Skeletal muscle satellite cell (primary cell): ENCODE results near the gene IP6K3.
A peak's percentile ranks its signal among the peaks of the same experiment; 100 is the strongest.

Experiments
- H3K27me3 ChIP-seq: 2 replicates; pipeline ENCODE4 v1.7.0; 2013; ENCODE audit warnings: low read length; ENCODE audit not compliant: control insufficient read depth, insufficient read depth
- H3K36me3 ChIP-seq: 2 replicates; pipeline ENCODE4 v1.7.0; 2013; ENCODE audit warnings: mild to moderate bottlenecking, control low read depth, low read length; ENCODE audit not compliant: insufficient read depth
- H3K4me1 ChIP-seq: 2 replicates; pipeline ENCODE4 v1.7.0; 2013; ENCODE audit warnings: low read length; ENCODE audit not compliant: control insufficient read depth, insufficient read depth
- H3K4me2 ChIP-seq: 2 replicates; pipeline ENCODE4 v1.7.0; 2013; ENCODE audit warnings: mild to moderate bottlenecking, low read length
- H3K4me3 ChIP-seq: 2 replicates; pipeline ENCODE4 v1.7.0; 2013; ENCODE audit warnings: low read length
- H3K9ac ChIP-seq: 2 replicates; pipeline ENCODE4 v1.7.0; 2013; ENCODE audit warnings: mild to moderate bottlenecking, low read depth, low read length, moderate library complexity
- H3K9me3 ChIP-seq: replicated peaks from 2 replicates; pipeline ENCODE4 v1.7.0; 2013; ENCODE audit warnings: mild to moderate bottlenecking, control low read depth, low read length

Gene IP6K3

DNA sequence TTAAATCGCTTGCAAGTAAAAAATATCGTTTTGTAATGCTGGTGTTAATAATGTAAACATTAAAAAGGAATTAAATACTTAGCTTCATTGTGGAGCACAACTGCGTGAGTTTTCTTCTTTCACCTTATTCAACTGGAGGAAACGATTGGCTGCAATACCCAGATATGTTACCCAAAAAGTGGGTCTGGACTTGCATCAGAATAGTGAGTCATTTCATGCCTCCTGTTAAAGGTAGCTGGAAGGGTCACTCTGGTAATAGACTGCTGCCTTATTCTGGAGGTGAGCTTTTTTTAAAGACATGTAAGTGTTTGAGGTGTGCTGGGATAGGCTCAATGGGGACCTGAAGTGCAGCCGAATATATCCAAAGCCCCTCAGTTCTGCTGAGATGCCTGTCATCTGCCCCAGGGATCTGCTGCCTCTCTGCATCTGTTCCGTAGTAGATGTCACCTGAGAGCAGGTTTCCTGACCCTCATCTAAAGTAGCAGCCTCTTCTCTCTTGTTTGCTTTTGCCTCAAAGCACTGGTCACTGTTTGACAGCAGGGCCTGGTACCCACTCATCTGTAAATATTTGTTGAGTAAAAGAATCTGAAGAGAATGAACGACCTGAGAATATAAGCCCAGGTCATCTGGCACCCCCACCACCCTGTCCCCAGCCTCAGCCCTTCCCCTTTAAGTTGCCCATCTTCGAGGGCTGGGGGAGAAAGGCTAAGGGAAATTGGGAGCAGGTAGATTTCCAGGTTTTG lies 29.6 kb downstream of the IP6K3 start:
- Histone ChIP-seq H3K27me3 (no peaks in the 10 kb centered on the region), H3K9me3 (no peaks in the 10 kb centered on the region), H3K4me3 (no peak overlapping the region)

DNA sequence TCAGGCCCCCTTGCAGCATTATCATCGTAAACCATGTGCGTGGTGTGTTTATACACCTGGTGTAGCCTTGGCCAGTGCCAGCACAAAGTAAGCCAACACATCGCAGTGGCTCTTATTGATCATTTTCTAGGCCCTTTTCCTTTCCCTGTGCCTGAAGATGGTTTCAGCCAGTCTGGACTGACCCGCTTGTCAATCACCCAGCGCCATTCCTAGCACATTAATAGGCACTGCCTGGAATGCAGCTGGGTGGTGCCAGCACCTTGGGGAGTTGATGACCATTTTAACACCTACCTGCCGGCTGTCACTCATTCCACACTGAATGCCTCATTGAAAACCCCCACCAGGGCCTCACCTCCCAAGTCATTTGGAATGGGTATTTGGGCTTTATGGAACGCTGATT lies 30.3 kb downstream of the IP6K3 start:
- no peaks in the 10 kb centered on the region for H3K27me3 ChIP-seq
- no peak overlapping the region for H3K4me2 ChIP-seq
- H3K4me3 ChIP-seq: no peak overlapping the region

More for the DNA sequence above, 29.6 kb downstream of the IP6K3 start:
- Histone ChIP-seq H3K4me1 (peaks cover 10% of the 10 kb centered on the region), H3K4me2 (no peak overlapping the region), H3K9ac (no peak overlapping the region), H3K36me3 (peaks cover 2% of the 10 kb centered on the region)

DNA sequence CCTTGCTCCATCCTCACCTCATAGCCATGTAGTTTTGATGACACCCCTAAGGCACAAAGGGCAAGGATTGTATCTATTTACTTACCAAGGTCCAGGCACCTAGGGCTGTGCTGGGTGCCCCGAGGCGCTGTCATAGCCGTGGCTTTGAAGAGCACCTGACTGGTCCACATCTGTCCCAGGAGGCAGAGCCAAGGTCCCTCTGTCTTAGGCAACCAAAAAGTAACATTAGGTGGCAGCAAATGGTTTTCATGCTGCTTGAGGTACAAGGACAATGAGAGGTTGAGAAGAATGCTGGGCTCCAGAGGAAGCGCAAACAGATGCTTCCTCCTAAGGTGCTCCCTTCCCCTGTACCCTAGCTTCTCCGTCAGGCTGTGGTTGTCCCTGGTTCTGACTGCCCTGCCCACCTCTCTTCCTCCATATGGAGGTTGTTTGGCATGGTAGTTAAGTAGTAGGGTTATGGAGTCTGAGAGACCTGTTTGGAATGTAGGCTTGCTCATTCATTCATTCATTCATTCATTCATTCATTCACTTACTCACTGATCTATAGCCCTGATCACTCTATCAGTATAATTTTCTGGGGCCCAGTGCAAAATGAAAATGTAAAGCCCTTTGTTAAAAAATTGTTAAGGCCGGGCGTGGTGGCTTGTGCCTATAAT lies 32.2 kb downstream of the IP6K3 start:
- H3K27me3 ChIP-seq: no peaks in the 10 kb centered on the region
- H3K36me3 ChIP-seq: peaks cover 3% of the 10 kb centered on the region
- H3K4me1 ChIP-seq: peaks cover 26% of the 10 kb centered on the region
- H3K4me3 ChIP-seq: no peak overlapping the region
- no peak overlapping the region for H3K9ac ChIP-seq
- no peak overlapping the region for H3K4me2 ChIP-seq
- no peaks in the 10 kb centered on the region for H3K9me3 ChIP-seq

More for the DNA sequence above, 30.3 kb downstream of the IP6K3 start:
- no peaks in the 10 kb centered on the region for H3K9me3 ChIP-seq
- H3K36me3 ChIP-seq: no peaks in the 10 kb centered on the region
- H3K4me1 ChIP-seq: peaks cover 14% of the 10 kb centered on the region
- no peak overlapping the region for H3K9ac ChIP-seq

DNA sequence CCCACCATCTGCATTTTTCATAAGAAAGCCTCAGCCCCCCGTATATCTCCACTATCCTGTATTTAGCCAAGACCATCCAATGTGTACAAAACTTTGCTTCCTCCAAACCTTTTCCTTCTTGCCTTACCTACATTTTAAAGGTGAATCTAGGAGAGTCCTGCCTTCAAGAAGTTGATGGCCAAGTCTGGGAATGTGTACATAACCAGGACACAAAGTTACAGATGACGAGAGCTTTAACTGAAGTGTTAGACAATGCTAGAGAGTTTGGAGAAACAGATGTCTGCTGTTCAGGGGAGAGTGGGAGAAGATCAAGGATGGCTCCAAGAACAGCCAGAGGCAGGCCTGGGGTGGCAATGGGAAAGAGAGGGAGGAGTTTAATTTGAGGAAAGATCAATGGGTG lies 32.9 kb downstream of the IP6K3 start:
- peaks cover 10% of the 10 kb centered on the region for H3K36me3 ChIP-seq

DNA sequence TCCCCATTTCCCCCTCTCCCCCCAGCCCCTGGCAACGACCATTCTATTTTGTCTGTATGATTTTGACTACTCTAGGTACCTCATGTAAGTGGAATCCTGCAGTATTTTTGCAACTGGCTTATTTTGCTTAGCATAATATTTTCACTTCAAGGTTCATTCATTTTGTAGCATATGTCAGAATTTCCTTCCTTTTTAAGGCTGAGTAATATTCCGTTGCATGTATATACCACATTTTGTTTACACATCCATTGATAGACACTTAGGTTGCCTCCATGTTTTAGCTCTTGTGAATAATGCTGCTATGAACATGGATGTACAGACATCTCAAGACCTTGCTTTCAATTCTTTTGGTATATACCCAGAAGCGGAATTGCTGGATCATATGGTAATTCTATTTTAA lies 33.8 kb downstream of the IP6K3 start:
- H3K4me2 ChIP-seq: no peak overlapping the region
- H3K4me1 ChIP-seq: peaks cover 18% of the 10 kb centered on the region
- H3K27me3 ChIP-seq: no peaks in the 10 kb centered on the region
- H3K36me3 ChIP-seq: peaks cover 19% of the 10 kb centered on the region
- H3K9me3 ChIP-seq: no peaks in the 10 kb centered on the region
- H3K9ac ChIP-seq: no peak overlapping the region
- no peak overlapping the region for H3K4me3 ChIP-seq

More for the DNA sequence above, 32.9 kb downstream of the IP6K3 start:
- peaks cover 26% of the 10 kb centered on the region for H3K4me1 ChIP-seq
- H3K4me3 ChIP-seq: no peak overlapping the region
- H3K4me2 ChIP-seq: no peak overlapping the region
- no peaks in the 10 kb centered on the region for H3K9me3 ChIP-seq
- H3K9ac ChIP-seq: no peak overlapping the region
- no peaks in the 10 kb centered on the region for H3K27me3 ChIP-seq

DNA sequence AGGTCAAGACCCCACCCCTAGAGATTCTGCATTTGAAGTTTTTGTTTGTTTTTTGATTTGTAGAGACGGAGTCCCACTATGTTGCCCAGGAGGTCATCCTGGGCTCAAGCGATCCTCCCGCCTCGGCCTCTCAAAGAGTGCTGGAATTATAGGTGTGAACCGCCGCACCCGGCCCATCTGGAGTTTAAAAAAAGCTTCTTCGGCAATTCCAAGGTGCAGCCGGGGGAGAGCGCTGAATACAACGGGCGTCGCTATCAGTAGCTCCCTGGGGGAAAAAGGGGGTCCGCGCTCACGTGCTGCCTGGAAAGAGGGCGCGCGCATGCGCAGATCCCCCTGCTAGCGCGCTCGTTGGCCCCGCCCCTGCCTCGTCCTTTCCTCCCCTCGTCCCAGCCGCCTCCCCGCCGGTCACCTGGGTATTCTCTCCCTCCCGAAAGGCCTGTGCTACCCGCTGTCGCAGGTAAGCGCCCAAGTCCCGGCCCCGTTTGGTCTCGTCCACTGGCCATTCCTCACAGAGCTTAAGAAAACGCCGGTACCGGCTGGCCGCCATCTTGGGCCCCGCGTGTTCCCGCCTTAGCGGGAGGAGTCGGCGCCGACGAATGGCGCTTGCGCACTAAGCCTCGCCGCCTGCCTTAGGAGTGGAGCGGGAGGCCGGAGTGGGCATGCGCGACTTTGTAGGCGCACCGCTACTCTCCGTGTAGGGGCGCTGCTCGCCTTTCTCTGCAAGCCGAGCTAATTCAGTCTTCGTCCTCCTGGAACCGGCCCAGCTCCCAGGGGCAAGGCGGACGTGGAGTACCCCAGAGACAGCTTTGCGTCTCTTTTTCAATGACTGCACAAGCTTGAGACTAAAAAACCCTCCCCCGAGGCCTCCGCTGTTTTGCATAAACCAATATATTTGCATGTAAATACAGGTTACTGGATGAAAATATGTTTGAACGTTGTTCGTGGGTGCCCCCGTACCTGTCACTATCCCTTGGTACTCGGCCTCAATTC lies 35.3 kb downstream of the IP6K3 start, which contains the start of gene UQCC2:
Gene UQCC2 (minus strand): TSS at position 561 of the 990 bp plus-strand sequence. CDS start 14 bp downstream, at position 547.
- H3K9me3 ChIP-seq: no peaks in the 10 kb centered on the region
- H3K4me1 ChIP-seq: peaks cover 16% of the 10 kb centered on the region
- peaks cover 20% of the 10 kb centered on the region for H3K36me3 ChIP-seq
- H3K4me3 ChIP-seq: peak within 1 kb of the TSS; percentile 89
- peak within 1 kb of the TSS; percentile 94 for H3K9ac ChIP-seq
- H3K4me2 ChIP-seq: peak within 1 kb of the TSS; percentile 89
- no peaks in the 10 kb centered on the region for H3K27me3 ChIP-seq

DNA sequence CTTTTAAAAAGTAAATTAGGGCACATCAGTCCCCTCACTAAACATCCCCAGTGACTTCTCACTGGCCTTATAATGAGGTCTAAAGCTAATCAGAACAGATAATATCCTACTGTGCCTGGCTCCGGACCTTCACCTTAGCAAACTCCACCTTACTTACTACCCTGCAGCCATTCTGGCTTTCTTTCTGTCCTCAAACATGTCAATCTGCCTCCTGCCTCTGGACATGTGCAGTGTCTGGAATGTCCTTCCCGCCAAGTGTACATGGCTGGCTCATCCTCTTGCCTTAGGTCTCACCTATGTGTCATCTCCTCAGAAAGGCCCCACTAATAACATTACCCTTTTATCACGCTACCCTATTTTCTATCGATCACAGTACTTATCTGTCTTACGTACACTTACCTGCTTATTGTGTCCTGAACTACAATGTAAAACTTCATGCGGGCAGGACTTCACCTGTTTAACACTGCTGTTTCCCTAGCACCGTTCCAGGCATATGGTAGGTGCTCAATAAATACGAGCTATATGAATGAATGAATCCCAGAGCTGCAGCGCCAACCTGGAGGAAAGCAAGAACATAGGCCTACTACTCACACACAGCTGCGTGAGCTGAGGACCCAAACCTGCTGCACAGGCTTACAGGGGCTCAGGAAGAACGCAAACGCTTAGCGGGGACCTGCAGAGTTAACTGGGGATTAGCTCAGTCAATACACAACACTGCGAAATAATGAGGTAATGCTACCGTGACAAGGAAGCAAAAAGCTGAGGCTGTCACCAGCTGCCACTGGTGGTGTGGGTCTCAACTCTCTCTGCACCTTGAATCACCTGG lies 36.2 kb downstream of the IP6K3 start:
- H3K4me1 ChIP-seq: peaks cover 16% of the 10 kb centered on the region
- H3K27me3 ChIP-seq: no peaks in the 10 kb centered on the region
- peak overlapping the region; percentile 94 for H3K9ac ChIP-seq
- no peaks in the 10 kb centered on the region for H3K9me3 ChIP-seq
- peak overlapping the region; percentile 89 for H3K4me2 ChIP-seq
- peaks cover 20% of the 10 kb centered on the region for H3K36me3 ChIP-seq
- peak overlapping the region; percentile 89 for H3K4me3 ChIP-seq

DNA sequence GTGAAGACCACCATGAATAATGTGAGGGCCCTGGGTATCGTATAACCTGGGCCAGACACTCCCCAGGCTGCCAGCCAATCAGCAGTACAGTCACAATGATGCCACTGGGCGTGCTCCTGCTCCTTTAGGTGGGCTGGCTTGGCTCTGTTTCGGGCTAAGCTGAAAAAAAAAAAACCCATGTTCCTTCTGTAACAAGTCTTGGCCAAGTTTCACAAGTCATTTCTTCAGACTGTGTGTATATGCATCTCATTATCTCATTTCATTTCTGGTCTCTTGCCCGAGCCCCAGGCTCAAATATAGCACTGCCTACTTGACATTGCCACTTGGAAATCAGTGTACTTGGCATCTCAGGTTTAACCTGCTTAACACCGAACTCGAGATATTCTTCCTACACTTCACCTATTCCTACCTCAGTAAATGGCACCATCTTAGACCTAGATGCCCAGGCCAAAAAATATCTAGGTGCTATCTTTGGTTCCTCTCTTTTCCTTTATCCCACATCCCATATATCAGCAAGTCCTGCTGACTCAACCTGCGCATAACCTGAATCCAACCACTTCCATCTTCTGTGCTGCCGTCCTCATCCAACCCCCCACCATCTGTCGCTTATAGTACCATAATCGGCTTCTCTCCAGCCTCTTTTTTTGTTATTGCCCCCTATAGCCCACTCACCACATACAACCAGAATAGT lies 37.0 kb downstream of the IP6K3 start:
- Histone ChIP-seq H3K27me3 (no peaks in the 10 kb centered on the region), H3K4me3 (no peak overlapping the region), H3K9ac (no peak overlapping the region)

DNA sequence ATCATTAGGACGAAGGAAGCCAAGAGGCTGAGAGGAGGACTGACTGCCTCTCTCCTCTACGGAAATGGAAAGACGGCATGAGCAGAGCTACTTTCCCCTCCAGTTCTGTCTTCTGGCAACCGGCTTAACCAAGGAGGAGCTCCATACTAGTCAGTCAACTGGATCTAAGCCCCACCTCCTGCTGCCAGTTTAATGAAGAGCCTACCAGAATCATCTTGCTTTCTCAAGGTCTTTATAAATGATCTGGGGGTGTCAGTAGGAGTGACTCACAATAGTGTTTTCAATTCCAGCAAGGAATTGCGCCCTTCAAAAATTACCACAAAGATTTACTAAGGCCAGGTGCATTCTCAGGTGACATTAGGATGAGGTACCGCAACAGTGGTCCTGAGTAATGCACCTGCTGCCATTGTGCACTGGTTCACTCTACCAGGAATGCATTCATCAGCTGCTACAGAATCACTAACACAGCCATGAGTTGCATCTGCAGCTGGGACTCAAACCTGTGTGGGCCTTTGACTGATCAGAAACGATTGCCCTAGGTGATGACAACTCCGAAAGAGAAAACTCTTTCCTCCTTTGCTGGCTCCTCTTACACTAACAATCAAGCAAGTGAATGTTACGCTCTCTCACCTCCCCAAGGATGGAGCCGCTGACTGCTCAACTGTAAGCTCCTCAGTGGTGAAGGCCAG lies 38.0 kb downstream of the IP6K3 start:
- Histone ChIP-seq H3K4me3 (no peak overlapping the region), H3K9me3 (no peaks in the 10 kb centered on the region), H3K4me1 (peaks cover 16% of the 10 kb centered on the region), H3K27me3 (no peaks in the 10 kb centered on the region), H3K9ac (no peak overlapping the region), H3K36me3 (peaks cover 20% of the 10 kb centered on the region), H3K4me2 (no peak overlapping the region)

More for the DNA sequence above, 37.0 kb downstream of the IP6K3 start:
- Histone ChIP-seq H3K4me1 (peaks cover 16% of the 10 kb centered on the region), H3K4me2 (no peak overlapping the region), H3K9me3 (no peaks in the 10 kb centered on the region), H3K36me3 (peaks cover 20% of the 10 kb centered on the region)

DNA sequence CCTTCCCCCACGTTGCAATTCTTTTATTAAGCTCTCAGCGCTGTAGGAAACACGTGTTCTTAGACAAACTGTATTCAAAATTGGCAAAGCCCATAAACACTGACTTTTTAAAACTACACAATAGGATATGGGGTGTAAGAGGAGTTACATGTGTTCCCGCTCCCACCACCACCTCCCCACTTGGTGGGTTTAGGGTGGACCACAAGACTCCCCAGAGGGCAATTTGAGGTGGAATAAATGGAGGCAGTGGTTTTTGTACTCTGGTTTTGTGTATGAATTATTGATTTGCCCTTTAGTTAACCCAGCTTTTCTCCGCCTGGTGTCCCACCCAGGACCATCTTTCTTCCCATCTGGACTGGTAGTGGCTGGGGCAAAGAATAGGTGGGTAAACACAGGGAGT lies 38.9 kb downstream of the IP6K3 start:
- Histone ChIP-seq H3K9me3 (no peaks in the 10 kb centered on the region), H3K9ac (no peak overlapping the region), H3K4me2 (no peak overlapping the region), H3K27me3 (no peaks in the 10 kb centered on the region), H3K4me3 (no peak overlapping the region), H3K36me3 (peaks cover 20% of the 10 kb centered on the region), H3K4me1 (peaks cover 16% of the 10 kb centered on the region)
